GM21447 (cell line): ENCODE data around the gene MITF.

Source experiments
- ATAC-seq: cut with Tn5 transposase; IDR thresholded peaks from one replicate; pipeline ENCODE4 v1.9.1; 2021; ENCODE audit not compliant: unreplicated experiment

The MITF gene

GRCh38 chr3:69739204-69740102, at the start of gene MITF:
MITF (plus strand) TSS chr3:69739464; CDS start chr3:69739598, 134 bp downstream.
- peak; percentile 98 for ATAC-seq

GRCh38 chr3:69691860-69692259, 47.4 kb upstream of the MITF start:
- ATAC-seq: no peak

GRCh38 chr3:69692761-69693160, 46.5 kb upstream of the MITF start:
- ATAC-seq: no peak

GRCh38 chr3:69695443-69695842, 43.8 kb upstream of the MITF start:
- ATAC-seq: no peak

- ATAC-seq: no peak
Measured at GRCh38 chr3:69695933-69696332, 43.3 kb upstream of the MITF start.

GRCh38 chr3:69696367-69696766, 42.9 kb upstream of the MITF start:
- no peak for ATAC-seq

GRCh38 chr3:69697381-69697780, 41.9 kb upstream of the MITF start:
- no peak for ATAC-seq

GRCh38 chr3:69698728-69699127, 40.5 kb upstream of the MITF start:
- no peak for ATAC-seq

- no peak for ATAC-seq
Measured at GRCh38 chr3:69699183-69699582, 40.1 kb upstream of the MITF start.

- ATAC-seq: no peak
Measured at GRCh38 chr3:69700949-69701348, 38.3 kb upstream of the MITF start.

- no peak for ATAC-seq
Measured at GRCh38 chr3:69710153-69710977, 28.9 kb upstream of the MITF start.

GRCh38 chr3:69712269-69712668, 27.0 kb upstream of the MITF start:
- no peak for ATAC-seq

GRCh38 chr3:69712933-69713332, 26.3 kb upstream of the MITF start:
- no peak for ATAC-seq

GRCh38 chr3:69715204-69715603, 24.1 kb upstream of the MITF start:
- ATAC-seq: no peak

GRCh38 chr3:69716119-69716518, 23.1 kb upstream of the MITF start:
- no peak for ATAC-seq

- no peak for ATAC-seq
Measured at GRCh38 chr3:69718866-69719586, 20.2 kb upstream of the MITF start.

GRCh38 chr3:69719587-69720122, 19.6 kb upstream of the MITF start:
- no peak for ATAC-seq

GRCh38 chr3:69720824-69721223, 18.4 kb upstream of the MITF start:
- no peak for ATAC-seq

- no peak for ATAC-seq
Measured at GRCh38 chr3:69723389-69723788, 15.9 kb upstream of the MITF start.

GRCh38 chr3:69724722-69725435, 14.4 kb upstream of the MITF start:
- no peak for ATAC-seq
